IMR-90 (cell line): ENCODE results near the gene SLC22A14.
"Not testable (repeated sequence)": the region's sequence is repeated elsewhere in the genome, so short reads cannot be mapped to it uniquely, and the experiment has no call there.

Experiments used
- BHLHE40 ChIP-seq: fragments of 150-350 bp; IDR thresholded peaks from 2 replicates; pipeline ENCODE4 v1.6.1; 2016; ENCODE audit warnings: mild to moderate bottlenecking, low read depth, low read length
- CEBPB ChIP-seq: IDR thresholded peaks from 2 replicates; pipeline ENCODE4 v1.6.1; 2012; ENCODE audit warnings: low read depth, low read length, improper control_type of control experiment
- CTCF ChIP-seq: conservative IDR thresholded peaks from 2 replicates; pipeline ENCODE4 v1.5.1; 2012; ENCODE audit warnings: mild to moderate bottlenecking, low read depth, low read length, improper control_type of control experiment
- FOS ChIP-seq: fragments of 150-350 bp; IDR thresholded peaks from 2 replicates; pipeline ENCODE4 v1.6.1; 2016; ENCODE audit warnings: low read depth, low read length
- MAFK ChIP-seq: IDR thresholded peaks from 2 replicates; pipeline ENCODE4 v1.6.1; 2012; ENCODE audit warnings: low read depth, low read length, improper control_type of control experiment
- POLR2A ChIP-seq: IDR thresholded peaks from 2 replicates; pipeline ENCODE4 v1.6.1; 2012; ENCODE audit warnings: mild to moderate bottlenecking, low read depth, low read length
- RAD21 ChIP-seq: IDR thresholded peaks from 2 replicates; pipeline ENCODE4 v1.6.1; 2012; ENCODE audit warnings: low read length, improper control_type of control experiment
- RFX5 ChIP-seq: IDR thresholded peaks from 2 replicates; pipeline ENCODE4 v1.8.0; 2012; ENCODE audit warnings: low read depth, mild to moderate bottlenecking, low read length, moderate library complexity
- TF ChIP-seq, protein P1 (sequence below): fragments of 150-350 bp; IDR thresholded peaks from 2 replicates; pipeline ENCODE4 v1.6.1; 2017; ENCODE audit warnings: mild to moderate bottlenecking, antibody characterized with exemption, low read length, low read depth

GRCh38 chr3:38289286-38290217 lies 7.5 kb downstream of the SLC22A14 start:
- not testable (repeated sequence) for TF ChIP-seq RAD21, POLR2A, CTCF, CEBPB, FOS, BHLHE40, MAFK, RFX5
- TF ChIP-seq, protein P1, sequence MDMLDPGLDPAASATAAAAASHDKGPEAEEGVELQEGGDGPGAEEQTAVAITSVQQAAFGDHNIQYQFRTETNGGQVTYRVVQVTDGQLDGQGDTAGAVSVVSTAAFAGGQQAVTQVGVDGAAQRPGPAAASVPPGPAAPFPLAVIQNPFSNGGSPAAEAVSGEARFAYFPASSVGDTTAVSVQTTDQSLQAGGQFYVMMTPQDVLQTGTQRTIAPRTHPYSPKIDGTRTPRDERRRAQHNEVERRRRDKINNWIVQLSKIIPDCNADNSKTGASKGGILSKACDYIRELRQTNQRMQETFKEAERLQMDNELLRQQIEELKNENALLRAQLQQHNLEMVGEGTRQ = not testable (repeated sequence)
